H9 (cell line): ENCODE data around the gene RPS6KB2. TPM values are rescaled to one million over a fixed set of nuclear protein-coding genes. Genes with fewer than 3 reads are reported as not detected.

Experiments used
- DNase-seq: peaks from one replicate; pipeline ENCODE4 v3.0.0-alpha.2; 2017
- H2AFZ ChIP-seq: one replicate; pipeline ENCODE4 v1.6.1; 2013; ENCODE audit warnings: mild to moderate bottlenecking, low read length, control low read depth, moderate library complexity
- H2AK5ac ChIP-seq: 2 replicates; pipeline ENCODE4 v1.6.1; 2013; ENCODE audit warnings: low read length, control low read depth, mixed read lengths; ENCODE audit not compliant: insufficient read length
- H2BK120ac ChIP-seq: one replicate; pipeline ENCODE4 v1.6.1; 2013; ENCODE audit warnings: low read depth, mild to moderate bottlenecking, low read length, control low read depth, inconsistent platforms; ENCODE audit not compliant: poor library complexity, severe bottlenecking
- H2BK12ac ChIP-seq: 2 replicates; pipeline ENCODE4 v1.6.1; 2013; ENCODE audit warnings: low read length, control low read depth, mixed read lengths, low read depth; ENCODE audit not compliant: insufficient read length
- H2BK15ac ChIP-seq: 2 replicates; pipeline ENCODE4 v1.6.1; 2013; ENCODE audit warnings: low read depth, low read length, control low read depth
- H2BK20ac ChIP-seq: one replicate; pipeline ENCODE4 v1.6.1; 2013; ENCODE audit warnings: low read depth, mild to moderate bottlenecking, low read length, control low read depth, inconsistent platforms; ENCODE audit not compliant: poor library complexity, severe bottlenecking
- H2BK5ac ChIP-seq: 2 replicates; pipeline ENCODE4 v1.6.1; 2013; ENCODE audit warnings: low read length, control low read depth, mixed read lengths; ENCODE audit not compliant: insufficient read length
- H3K14ac ChIP-seq: 2 replicates; pipeline ENCODE4 v1.6.1; 2013; ENCODE audit warnings: low read length, control low read depth; ENCODE audit not compliant: insufficient read depth
- H3K18ac ChIP-seq: 2 replicates; pipeline ENCODE4 v1.6.1; 2013; ENCODE audit warnings: low read depth, mild to moderate bottlenecking, mixed read lengths, low read length, control low read depth; ENCODE audit not compliant: insufficient read length
- H3K23ac ChIP-seq: 2 replicates; pipeline ENCODE4 v1.6.1; 2013; ENCODE audit warnings: low read length, control low read depth, mixed read lengths, low read depth; ENCODE audit not compliant: insufficient read length
- H3K23me2 ChIP-seq: 2 replicates; pipeline ENCODE4 v1.6.1; 2013; ENCODE audit warnings: low read depth, mild to moderate bottlenecking, mixed read lengths, low read length, control low read depth; ENCODE audit not compliant: insufficient read length, poor library complexity, severe bottlenecking
- H3K27ac ChIP-seq: 2 replicates; pipeline ENCODE4 v1.5.1; 2013; ENCODE audit warnings: low read length, control low read depth, mixed read lengths, low read depth; ENCODE audit not compliant: insufficient read length
- H3K27me3 ChIP-seq: 2 replicates; pipeline ENCODE4 v1.6.1; 2013; ENCODE audit warnings: low read length, control low read depth, inconsistent platforms; ENCODE audit not compliant: insufficient read depth
- H3K4ac ChIP-seq: 2 replicates; pipeline ENCODE4 v1.6.1; 2013; ENCODE audit warnings: low read depth, mild to moderate bottlenecking, control low read depth, inconsistent platforms, low read length, moderate library complexity
- H3K4me1 ChIP-seq: 2 replicates; pipeline ENCODE4 v1.6.1; 2013; ENCODE audit warnings: low read length, control low read depth, inconsistent platforms; ENCODE audit not compliant: insufficient read depth
- H3K4me2 ChIP-seq: 2 replicates; pipeline ENCODE4 v1.6.1; 2013; ENCODE audit warnings: low read length, control low read depth, mixed read lengths; ENCODE audit not compliant: insufficient read length, insufficient read depth
- H3K56ac ChIP-seq: 2 replicates; pipeline ENCODE4 v1.6.1; 2013; ENCODE audit warnings: low read depth, mild to moderate bottlenecking, mixed read lengths, low read length, control low read depth; ENCODE audit not compliant: insufficient read length
- H3K79me1 ChIP-seq: 2 replicates; pipeline ENCODE4 v1.6.1; 2013; ENCODE audit warnings: low read depth, mild to moderate bottlenecking, moderate library complexity, low read length, control low read depth, inconsistent platforms; ENCODE audit not compliant: insufficient read depth, poor library complexity, severe bottlenecking
- H3K79me2 ChIP-seq: 2 replicates; pipeline ENCODE4 v1.6.1; 2013; ENCODE audit warnings: low read length, control low read depth, inconsistent platforms; ENCODE audit not compliant: insufficient read depth
- H3K9ac ChIP-seq: 2 replicates; pipeline ENCODE4 v1.6.1; 2013; ENCODE audit warnings: low read length, control low read depth, mixed read lengths; ENCODE audit not compliant: insufficient read length; ENCODE audit errors: extremely low read depth
- H3K9me3 ChIP-seq: one replicate; pipeline ENCODE4 v1.6.1; 2013; ENCODE audit warnings: low read depth, low read length, inconsistent platforms; ENCODE audit not compliant: control insufficient read depth
- H3T11ph ChIP-seq: one replicate; pipeline ENCODE4 v1.6.1; 2013; ENCODE audit warnings: mild to moderate bottlenecking, low read length, control low read depth, inconsistent platforms
- H4K20me1 ChIP-seq: one replicate; pipeline ENCODE4 v1.6.1; 2013; ENCODE audit not compliant: control insufficient read depth, insufficient read length, insufficient read depth
- H4K5ac ChIP-seq: 2 replicates; pipeline ENCODE4 v1.6.1; 2013; ENCODE audit warnings: low read depth, mild to moderate bottlenecking, mixed read lengths, low read length, control low read depth; ENCODE audit not compliant: insufficient read length
- H4K8ac ChIP-seq: replicated peaks from 2 replicates; pipeline ENCODE4 v1.6.1; 2013; ENCODE audit warnings: low read length, control low read depth, mixed read lengths, low read depth; ENCODE audit not compliant: insufficient read length
- H4K91ac ChIP-seq: 2 replicates; pipeline ENCODE4 v1.6.1; 2013; ENCODE audit warnings: low read depth, mild to moderate bottlenecking, moderate library complexity, mixed read lengths, low read length, control low read depth; ENCODE audit not compliant: insufficient read length
- H3K27ac Mint-ChIP-seq, 3 experiments: 2 replicates in 2 of 3; 3 replicates in 1 of 3; pipeline ENCODE4 v1.8.0; 2020 to 2021; ENCODE audit warnings: mixed read lengths in 3 of 3, mild to moderate bottlenecking in 1 of 3, moderate library complexity in 1 of 3
- H3K27me3 Mint-ChIP-seq: 2 replicates; pipeline ENCODE4 v1.8.0; 2021; ENCODE audit warnings: low read depth, mild to moderate bottlenecking, moderate library complexity, mixed read lengths
- H3K36me3 Mint-ChIP-seq, 3 experiments: 2 replicates in 2 of 3; 3 replicates in 1 of 3; pipeline ENCODE4 v1.8.0; 2020 to 2021; ENCODE audit warnings: low read depth in 3 of 3, mixed read lengths in 3 of 3; ENCODE audit not compliant: insufficient read depth in 1 of 3
- H3K4me1 Mint-ChIP-seq, 2 experiments: 2 replicates each; pipeline ENCODE4 v1.8.0; 2020; ENCODE audit warnings: mixed read lengths in 2 of 2
- H3K4me3 Mint-ChIP-seq, 2 experiments: 2 replicates in 1 of 2; 3 replicates in 1 of 2; pipeline ENCODE4 v1.8.0; 2020 to 2021; ENCODE audit warnings: mild to moderate bottlenecking in 2 of 2, mixed read lengths in 2 of 2, moderate library complexity in 1 of 2
- H3K9me3 Mint-ChIP-seq, 2 experiments: 2 replicates in 1 of 2; 3 replicates in 1 of 2; pipeline ENCODE4 v1.8.0; 2020; ENCODE audit warnings: mild to moderate bottlenecking in 2 of 2, mixed read lengths in 2 of 2, moderate library complexity in 1 of 2
- WGBS: extraction: QIAGEN DNeasy Blood & Tissue Kit; methylation state at CpG from one replicate; pipeline ENCODE4 v1.1.7; 2013; ENCODE audit warnings: missing lambda C conversion rate, low lambda C conversion rate, mixed read lengths; ENCODE audit not compliant: insufficient read length; ENCODE audit errors: extremely low coverage; 5-methylcytosine and 5-hydroxymethylcytosine counted together
- total RNA-seq: library from RNA; stranded (reverse); gene quantifications from 2 replicates; pipeline ENCODE4 v1.2.1, GENCODE V29; 2021
- TF ChIP-seq, protein P1 (sequence below): fragments of 200-600 bp; sonication (generic); conservative IDR thresholded peaks from 3 replicates; pipeline ENCODE4 v1.8.0; 2021; ENCODE audit warnings: antibody characterized with exemption, mild to moderate bottlenecking

RPS6KB2 gene
- total RNA-seq, 1 experiment from 2014 or later, result 51.7 TPM

DNA sequence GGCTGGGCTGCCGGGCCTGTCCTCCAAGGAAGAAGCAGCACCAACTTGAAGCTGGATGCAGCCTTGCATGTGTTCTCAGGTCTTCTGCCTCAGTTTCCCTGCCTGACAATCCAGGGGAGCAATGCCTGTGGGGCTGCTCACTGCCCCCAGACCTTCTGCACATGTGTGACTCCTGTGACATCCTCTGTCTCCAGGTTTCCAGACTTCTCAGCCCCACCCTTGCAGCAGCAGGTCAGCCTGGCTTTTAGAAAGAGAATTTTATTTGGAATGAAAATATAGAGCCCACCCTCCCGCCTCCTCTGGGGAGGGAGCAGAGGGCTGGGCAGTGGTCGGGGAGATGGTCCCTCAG lies 9.5 kb downstream of the RPS6KB2 start:
- Histone ChIP-seq H3K23ac (no peak overlapping the region), H4K20me1 (no peaks in the 10 kb centered on the region), H3K18ac (peak overlapping the region; percentile 13), H2BK120ac (no peak overlapping the region), H3K4me1 (no peaks in the 10 kb centered on the region; the same call in 1 of the 2 replicates), H3K4me2 (no peak overlapping the region), H3K23me2 (peaks cover under 1% of the 10 kb centered on the region), H4K91ac (no peak overlapping the region), H3K56ac (no peak overlapping the region), H2BK5ac (no peak overlapping the region), H4K8ac (no peak overlapping the region), H3K4ac (no peak overlapping the region), H2BK15ac (no peak overlapping the region), H3K79me2 (no peaks in the 10 kb centered on the region), H3K9ac (no peak overlapping the region), H2BK20ac (no peak overlapping the region), H4K5ac (no peak overlapping the region), H3K14ac (no peak overlapping the region), H3K79me1 (no peaks in the 10 kb centered on the region), H2BK12ac (no peak overlapping the region), H3K27me3 (no peaks in the 10 kb centered on the region), H3T11ph (no peak overlapping the region), H3K9me3 (no peaks in the 10 kb centered on the region), H3K27ac (no peak overlapping the region), H2AFZ (no peak overlapping the region), H2AK5ac (no peak overlapping the region)
- peaks cover 4 to 14% of the 10 kb centered on the region in 2 experiments for H3K4me1 Mint-ChIP-seq
- no peaks in the 10 kb centered on the region for H3K9me3 Mint-ChIP-seq
- no peak for DNase-seq
- H3K36me3 Mint-ChIP-seq, result peaks cover 10 to 45% (median 43%) of the 10 kb centered on the region in 3 experiments; a peak in 6 of 7 replicates
- H3K27me3 Mint-ChIP-seq, result no peaks in the 10 kb centered on the region; the same call in 1 of the 2 replicates
- H3K4me3 Mint-ChIP-seq, result peak overlapping the region in 1 of 2 experiments; percentile 32; a peak in 1 of 5 replicates
- H3K27ac Mint-ChIP-seq, result peak overlapping the region in 1 of 3 experiments; percentile 47; a peak in 3 of 7 replicates
- WGBS, result no CpG with 5 or more reads among the region's 3 CpGs
- TF ChIP-seq, protein P1, sequence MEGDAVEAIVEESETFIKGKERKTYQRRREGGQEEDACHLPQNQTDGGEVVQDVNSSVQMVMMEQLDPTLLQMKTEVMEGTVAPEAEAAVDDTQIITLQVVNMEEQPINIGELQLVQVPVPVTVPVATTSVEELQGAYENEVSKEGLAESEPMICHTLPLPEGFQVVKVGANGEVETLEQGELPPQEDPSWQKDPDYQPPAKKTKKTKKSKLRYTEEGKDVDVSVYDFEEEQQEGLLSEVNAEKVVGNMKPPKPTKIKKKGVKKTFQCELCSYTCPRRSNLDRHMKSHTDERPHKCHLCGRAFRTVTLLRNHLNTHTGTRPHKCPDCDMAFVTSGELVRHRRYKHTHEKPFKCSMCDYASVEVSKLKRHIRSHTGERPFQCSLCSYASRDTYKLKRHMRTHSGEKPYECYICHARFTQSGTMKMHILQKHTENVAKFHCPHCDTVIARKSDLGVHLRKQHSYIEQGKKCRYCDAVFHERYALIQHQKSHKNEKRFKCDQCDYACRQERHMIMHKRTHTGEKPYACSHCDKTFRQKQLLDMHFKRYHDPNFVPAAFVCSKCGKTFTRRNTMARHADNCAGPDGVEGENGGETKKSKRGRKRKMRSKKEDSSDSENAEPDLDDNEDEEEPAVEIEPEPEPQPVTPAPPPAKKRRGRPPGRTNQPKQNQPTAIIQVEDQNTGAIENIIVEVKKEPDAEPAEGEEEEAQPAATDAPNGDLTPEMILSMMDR, result no peak
